ENCODE data around the gene JTB. TPM values are rescaled to one million over a fixed set of nuclear protein-coding genes. Genes with fewer than 3 reads are reported as not detected.
A peak's percentile ranks its signal among the peaks of the same experiment; 100 is the strongest.

JTB gene
- total RNA-seq, 1 experiment from 2014 or later = 142 TPM

- Histone ChIP-seq H3K4me1 (ENCODE audit: insufficient read depth, low read length, poor library complexity, severe bottlenecking) (peaks cover 19% of the 10 kb centered on the region), H3K36me3 (ENCODE audit: insufficient read depth, low read length, poor library complexity, severe bottlenecking) (peaks cover 6% of the 10 kb centered on the region), H3K27me3 (replicated peaks; ENCODE audit: insufficient read depth, low read depth, low read length, poor library complexity) (no peaks in the 10 kb centered on the region), H3K4me3 (ENCODE audit: low read depth, low read length, poor library complexity, severe bottlenecking) (no peak overlapping the region), H3K9me3 (ENCODE audit: low read depth, low read length, poor library complexity, severe bottlenecking) (no peaks in the 10 kb centered on the region), H3K27ac (ENCODE audit: low read depth, low read length, poor library complexity, severe bottlenecking) (peak overlapping the region; percentile 54)
- DNase-seq (ENCODE audit: low spot score) = peak; percentile 64
- TF ChIP-seq CTCF (conservative IDR thresholded peaks at IDR 0.05; ENCODE audit: low read depth, low read length) (no peak), EZH2 (IDR thresholded peaks at IDR 0.05; ENCODE audit: borderline replicate concordance, low read depth, low read length, poor library complexity, severe bottlenecking) (no peak)
- BruUV-seq (replicated peaks) = no TSS peak
- CTCF ChIA-PET = interaction anchor here (2.2 kb wide), 1 partner anchor 18 kb away, joined by 14 read pairs; the partner anchor contains the start of gene DENND4B
- POLR2A ChIA-PET (ENCODE audit: low non-redundant PET) = interaction anchor here (0.6 kb wide), 1 partner anchor 25 kb away, joined by 6 read pairs; no protein-coding TSS in a partner anchor
- intact Hi-C loops (cut with micrococcal nuclease; ENCODE audit: unreplicated experiment) = no loop called here
Observed at GRCh38 chr1:153928791-153929341, 48.6 kb downstream of the JTB start.

- Histone ChIP-seq H3K4me3 (ENCODE audit: low read depth, low read length, poor library complexity, severe bottlenecking) (no peak overlapping the region), H3K4me1 (ENCODE audit: insufficient read depth, low read length, poor library complexity, severe bottlenecking) (peaks cover 22% of the 10 kb centered on the region), H3K27me3 (replicated peaks; ENCODE audit: insufficient read depth, low read depth, low read length, poor library complexity) (no peaks in the 10 kb centered on the region), H3K9me3 (ENCODE audit: low read depth, low read length, poor library complexity, severe bottlenecking) (no peaks in the 10 kb centered on the region), H3K27ac (ENCODE audit: low read depth, low read length, poor library complexity, severe bottlenecking) (no peak overlapping the region), H3K36me3 (ENCODE audit: insufficient read depth, low read length, poor library complexity, severe bottlenecking) (peaks cover 4% of the 10 kb centered on the region)
- DNase-seq (ENCODE audit: low spot score) = no peak
- intact Hi-C loops (cut with micrococcal nuclease; ENCODE audit: unreplicated experiment) = no loop called here
- TF ChIP-seq EZH2 (IDR thresholded peaks at IDR 0.05; ENCODE audit: borderline replicate concordance, low read depth, low read length, poor library complexity, severe bottlenecking) (no peak), CTCF (conservative IDR thresholded peaks at IDR 0.05; ENCODE audit: low read depth, low read length) (no peak)
- no TSS peak for BruUV-seq (replicated peaks)
- ChIA-PET POLR2A (ENCODE audit: low non-redundant PET) (interaction anchor here (0.6 to 0.7 kb wide), 2 partner anchors 18 to 24 kb away, joined by 6 to 7 read pairs; partner anchors contain the start of gene DENND4B), CTCF (interaction anchor here (2.2 kb wide), 1 partner anchor 18 kb away, joined by 14 read pairs; the partner anchor contains the start of gene DENND4B)
Observed at GRCh38 chr1:153928245-153928644, 49.2 kb downstream of the JTB start.

DNA sequence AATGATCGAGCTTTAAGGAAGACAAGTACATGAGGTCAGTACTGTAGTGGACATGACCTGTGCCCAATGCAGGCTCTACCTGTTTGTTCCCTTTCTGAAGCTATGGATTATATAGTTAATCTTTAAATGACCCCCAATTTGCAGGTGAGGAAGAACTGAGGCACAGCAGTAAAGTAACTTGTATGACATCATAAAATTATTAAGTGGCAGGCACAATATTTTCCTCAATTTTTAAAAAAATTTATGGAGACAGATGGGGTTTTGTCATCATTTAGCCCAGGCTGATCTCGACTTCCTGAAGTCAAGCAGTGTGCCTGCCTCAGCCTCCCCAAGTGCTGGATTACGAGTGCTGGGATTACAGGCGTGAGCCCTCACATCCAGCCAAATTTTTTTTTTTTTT lies 51.1 kb downstream of the JTB start:
- POLR2A ChIA-PET (ENCODE audit: low non-redundant PET) = no interaction called here
- no peak for TF ChIP-seq EZH2 (IDR thresholded peaks at IDR 0.05; ENCODE audit: borderline replicate concordance, low read depth, low read length, poor library complexity, severe bottlenecking)
- TF ChIP-seq CTCF (conservative IDR thresholded peaks at IDR 0.05; ENCODE audit: low read depth, low read length) = no peak
- no peak for DNase-seq (ENCODE audit: low spot score)
- H3K36me3 ChIP-seq (ENCODE audit: insufficient read depth, low read length, poor library complexity, severe bottlenecking) = no peaks in the 10 kb centered on the region
- H3K27ac ChIP-seq (ENCODE audit: low read depth, low read length, poor library complexity, severe bottlenecking) = no peak overlapping the region
- H3K4me3 ChIP-seq (ENCODE audit: low read depth, low read length, poor library complexity, severe bottlenecking) = no peak overlapping the region
- H3K27me3 ChIP-seq (replicated peaks; ENCODE audit: insufficient read depth, low read depth, low read length, poor library complexity) = no peaks in the 10 kb centered on the region
- H3K4me1 ChIP-seq (ENCODE audit: insufficient read depth, low read length, poor library complexity, severe bottlenecking) = peaks cover 24% of the 10 kb centered on the region
- CTCF ChIA-PET = no interaction called here
- intact Hi-C loops (cut with micrococcal nuclease; ENCODE audit: unreplicated experiment) = no loop called here
- BruUV-seq (replicated peaks) = no TSS peak
- H3K9me3 ChIP-seq (ENCODE audit: low read depth, low read length, poor library complexity, severe bottlenecking) = no peaks in the 10 kb centered on the region

Small RNAs within 50 kb of the gene (microRNA-seq; reads per million reads assigned to microRNA genes)
- gene MIR6737 = not detected

Other genes starting within 250 kb of the JTB start
- gene INTS3, start 249.6 kb downstream of the JTB start, total RNA-seq (2021) = 56.7 and 58.0 TPM in 2 replicates
- gene SLC27A3, start 202.3 kb downstream of the JTB start, total RNA-seq (2021) = 5.0 and 5.7 TPM in 2 replicates
- 58.8 and 67.3 TPM in 2 replicates for gene GATAD2B, start 54.7 kb downstream of the JTB start, total RNA-seq (2021)
- 61.5 and 66.6 TPM in 2 replicates for gene DENND4B, start 31.0 kb downstream of the JTB start, total RNA-seq (2021)
- 37.8 and 40.8 TPM in 2 replicates for gene CRTC2, start 19.1 kb downstream of the JTB start, total RNA-seq (2021)
- gene SLC39A1, start 14.1 kb downstream of the JTB start, total RNA-seq (2021) = 90.7 and 97.3 TPM in 2 replicates
- 8.7 and 14.4 TPM in 2 replicates for gene CREB3L4, start 9.8 kb downstream of the JTB start, total RNA-seq (2021)
- gene RAB13, start 8.7 kb upstream of the JTB start, total RNA-seq (2021) = 169 and 206 TPM in 2 replicates
- 1,464 and 1,548 TPM in 2 replicates for gene RPS27, start 13.1 kb upstream of the JTB start, total RNA-seq (2021)
- gene NUP210L, start 177.4 kb upstream of the JTB start, total RNA-seq (2021) = 0.04 and 0.09 TPM in 2 replicates
- 661 and 746 TPM in 2 replicates for gene TPM3, start 214.4 kb upstream of the JTB start, total RNA-seq (2021)
- not detected in 2 replicates for gene CFAP141, start 228.7 kb upstream of the JTB start, total RNA-seq (2021)
- gene UBAP2L, start 243.3 kb upstream of the JTB start, total RNA-seq (2021) = 249 and 269 TPM in 2 replicates

Data from A673 (cell line).